GM12878 (cell line): ENCODE measurements around the gene NUP210L. TPM values are rescaled to one million over a fixed set of nuclear protein-coding genes. Genes with fewer than 3 reads are reported as not detected.

Experiments
- ATAC-seq: fragments of 200-7000 bp; cut with Tn5 transposase; 3 replicates; pipeline ENCODE4 v1.9.1; 2020; ENCODE audit warnings: mild to moderate bottlenecking, moderate library complexity
- BruUV-seq: library from RNA; stranded (reverse); fragments of 400-500 nt; replicated peaks from 2 replicates; lab custom pipeline; 2021; lab: Mats Ljungman, UMichigan
- CTCF ChIA-PET: fragments of 300-600 bp; sonication (Branson Sonifier 250); formaldehyde crosslinking; extraction: SDS; loops from one replicate; lab custom pipeline; 2021; ENCODE audit warnings: inconsistent platforms; lab: Yijun Ruan, JAX
- POLR2A ChIA-PET: fragments of 350-600 bp; formaldehyde crosslinking; extraction: SDS; loops from one replicate; lab custom pipeline; 2021; ENCODE audit warnings: inconsistent platforms; lab: Charles Lee
- RAD21 ChIA-PET: fragments of 300-600 bp; sonication (Branson Sonifier 250); formaldehyde crosslinking; loops from one replicate; lab custom pipeline; 2023; ENCODE audit warnings: antibody characterized with exemption; ENCODE audit not compliant: unreplicated experiment; lab: Charles Lee
- SMC1A ChIA-PET: fragments of 300-600 bp; sonication (Branson Sonifier 250); formaldehyde crosslinking; loops from one replicate; lab custom pipeline; 2023; ENCODE audit not compliant: unreplicated experiment, uncharacterized antibody; lab: Charles Lee
- DNase-seq: peaks from one replicate; pipeline ENCODE4 v3.0.0-alpha.2; 2011; ENCODE audit warnings: low read depth, low spot score
- FAIRE-seq: peaks from 3 replicates; lab custom pipeline; 2011; peaks lifted over from hg19 to GRCh38; lab: Jason Lieb, UNC
- H2AFZ ChIP-seq: 2 replicates; pipeline ENCODE4 v1.6.0; 2011; ENCODE audit warnings: low read depth, low read length, control low read depth; ENCODE audit not compliant: control insufficient read depth
- H3K27ac ChIP-seq: 2 replicates; pipeline ENCODE4 v1.5.1; 2011; ENCODE audit warnings: control low read depth; ENCODE audit not compliant: control insufficient read depth, insufficient read depth
- H3K27me3 ChIP-seq, 2 experiments: replicated peaks in 1 of 2; 2 replicates each; pipeline versions ENCODE4 v1.6.0 to v1.6.1; 2011; ENCODE audit warnings: low read length in 1 of 2; ENCODE audit not compliant: control insufficient read depth in 2 of 2, insufficient read depth in 2 of 2
- H3K36me3 ChIP-seq, 2 experiments: 2 replicates each; pipeline ENCODE4 v1.5.1; 2011; ENCODE audit warnings: low read length in 1 of 2; ENCODE audit not compliant: control insufficient read depth in 2 of 2, insufficient read depth in 2 of 2
- H3K4me1 ChIP-seq: 2 replicates; pipeline ENCODE4 v1.6.1; 2011; ENCODE audit warnings: mild to moderate bottlenecking, low read length, moderate library complexity, mixed read lengths; ENCODE audit not compliant: control insufficient read depth, insufficient read depth
- H3K4me2 ChIP-seq: 2 replicates; pipeline ENCODE4 v1.6.0; 2011; ENCODE audit warnings: control low read depth; ENCODE audit not compliant: control insufficient read depth, insufficient read depth
- H3K4me3 ChIP-seq: fragments of 200-600 bp; sonication (generic); 2 replicates; pipeline ENCODE4 v1.5.1; 2016
- H3K79me2 ChIP-seq: 2 replicates; pipeline ENCODE4 v1.6.0; 2011; ENCODE audit warnings: low read length; ENCODE audit not compliant: control insufficient read depth, insufficient read depth
- H3K9ac ChIP-seq: 2 replicates; pipeline ENCODE4 v1.8.0; 2011; ENCODE audit warnings: low read length, control low read depth, mixed read lengths; ENCODE audit not compliant: control insufficient read depth, insufficient read depth
- H3K9me3 ChIP-seq: replicated peaks from 3 replicates; pipeline ENCODE4 v1.5.1; 2011; ENCODE audit warnings: mild to moderate bottlenecking, low read length; ENCODE audit not compliant: control insufficient read depth, insufficient read depth
- H4K20me1 ChIP-seq: 2 replicates; pipeline ENCODE4 v1.6.0; 2011; ENCODE audit not compliant: control insufficient read depth, insufficient read depth
- CBFB ChIP-seq: IDR thresholded peaks from 2 replicates; pipeline ENCODE4 v1.6.1; 2016; ENCODE audit warnings: antibody characterized with exemption, low read depth
- CTCF ChIP-seq, 3 experiments: IDR thresholded peaks in 2 of 3; conservative IDR thresholded peaks in 1 of 3; 2 replicates each; pipeline ENCODE4 v1.5.1; 2011; ENCODE audit warnings: low read depth in 3 of 3, low read length in 3 of 3, mild to moderate bottlenecking in 3 of 3, control low read depth in 2 of 3, moderate library complexity in 2 of 3, inconsistent platforms in 1 of 3, mixed read lengths in 1 of 3; ENCODE audit not compliant: control insufficient read depth in 2 of 3, insufficient read depth in 1 of 3; ENCODE audit errors: extremely low read depth in 1 of 3
- FOXM1 ChIP-seq: IDR thresholded peaks from 2 replicates; pipeline ENCODE4 v1.6.1; 2012; ENCODE audit warnings: low read depth, mild to moderate bottlenecking, inconsistent platforms, low read length, moderate library complexity
- MAX ChIP-seq: IDR thresholded peaks from 2 replicates; pipeline ENCODE4 v1.6.1; 2012; ENCODE audit warnings: low read depth, low read length, improper control_type of control experiment
- NFIC ChIP-seq: IDR thresholded peaks from 2 replicates; pipeline ENCODE4 v1.6.1; 2012; ENCODE audit warnings: low read depth, mild to moderate bottlenecking, inconsistent platforms, low read length, moderate library complexity
- PAX5 ChIP-seq: IDR thresholded peaks from 2 replicates; pipeline ENCODE4 v1.6.1; 2011; ENCODE audit warnings: low read depth, low read length, borderline replicate concordance
- PKNOX1 ChIP-seq: fragments of 450-650 bp; IDR thresholded peaks from 2 replicates; pipeline ENCODE4 v1.6.1; 2016; ENCODE audit warnings: mild to moderate bottlenecking
- RAD21 ChIP-seq: IDR thresholded peaks from 2 replicates; pipeline ENCODE4 v1.6.1; 2011; ENCODE audit warnings: mild to moderate bottlenecking, low read depth, low read length, moderate library complexity; ENCODE audit not compliant: insufficient read depth
- SMC3 ChIP-seq: IDR thresholded peaks from 2 replicates; pipeline ENCODE4 v1.6.1; 2011; ENCODE audit warnings: low read length, improper control_type of control experiment, borderline replicate concordance
- YY1 ChIP-seq: IDR thresholded peaks from 2 replicates; pipeline ENCODE4 v1.6.1; 2011; ENCODE audit warnings: low read depth, mild to moderate bottlenecking, low read length
- ZNF622 ChIP-seq: fragments of 450-650 bp; IDR thresholded peaks from 2 replicates; pipeline ENCODE4 v1.6.1; 2017; ENCODE audit warnings: mild to moderate bottlenecking, inconsistent platforms
- WGBS: methylation state at CpG from one replicate; pipeline ENCODE4 v1.1.6; 2016; ENCODE audit warnings: low lambda C conversion rate; ENCODE audit not compliant: insufficient replicate concordance, insufficient coverage; ENCODE audit errors: missing lambda C conversion rate; 5-methylcytosine and 5-hydroxymethylcytosine counted together
- in situ Hi-C: fragments of 300-500 bp; cut with MboI; formaldehyde crosslinking; loops from 9 replicates; pipeline ENCODE4 v1.14.3; 2018; ENCODE audit warnings: mixed read lengths
- intact Hi-C: fragments of 100-400 bp; cut with micrococcal nuclease; formaldehyde crosslinking; loops from one replicate; pipeline ENCODE4 v1.14.2; 2022; ENCODE audit not compliant: unreplicated experiment
- polyA plus RNA-seq, 11 experiments: library from polyadenylated mRNA; depleted of rRNA in 4 of 11; unstranded in 6 of 11; stranded (reverse) in 5 of 11; fragments of >200 nt; fragmentation: Nextera tagmentation in 4 of 11; fragmentation: Illumina TruSeq in 1 of 11; extraction: Ambion mirVana in 4 of 11; extraction: Trizol in 1 of 11; gene quantifications; 1 replicate in 1 of 11; 2 replicates in 10 of 11; pipeline versions ENCODE4 v1.2.1 to v1.2.3, GENCODE V29; 2011 to 2016; ENCODE audit warnings: inconsistent platforms in 2 of 11, missing spikeins in 2 of 11, low read depth in 1 of 11
- total RNA-seq, 4 experiments: library from RNA; depleted of rRNA in 3 of 4; stranded (reverse); fragments of >200 nt in 3 of 4; fragmentation: Illumina TruSeq in 1 of 4; extraction: Trizol in 1 of 4; gene quantifications; 2 replicates each; pipeline versions ENCODE4 v1.2.1 to v1.2.3, GENCODE V29; 2013 to 2021

The NUP210L gene
- total and polyA plus RNA-seq, 10 of the 15 experiments (the other 5 are each of a cell fraction or from before 2014, with no cell fraction given): 0.04 to 0.08 (median 0.07) TPM; not detected in 7

GRCh38 chr1:154186177-154186576, 31.3 kb upstream of the NUP210L start:
- in situ Hi-C loops: loop anchor here (10.0 kb wide), 1 partner anchor 149 kb away; no protein-coding TSS in a partner anchor
- ATAC-seq (peak; percentile 12; the same call in 2 of the 3 replicates), DNase-seq (no peak), FAIRE-seq (peak; percentile 44)
- Histone ChIP-seq H4K20me1 (0 out of 2 replicates have a peak, but pooled peaks cover 2% of the 10 kb centered on the region), H3K4me1 (no peaks in the 10 kb centered on the region), H3K27ac (no peak overlapping the region), H3K36me3 (no peaks in the 10 kb centered on the region; a peak in 1 of 4 replicates), H3K4me2 (no peak overlapping the region), H3K4me3 (no peak overlapping the region), H2AFZ (no peak overlapping the region), H3K9me3 (no peaks in the 10 kb centered on the region), H3K9ac (no peak overlapping the region), H3K79me2 (peaks cover 19% of the 10 kb centered on the region), H3K27me3 (no peaks in the 10 kb centered on the region)
- SMC1A ChIA-PET: interaction anchor here (0.9 to 1.4 kb wide), 3 partner anchors 85 to 149 kb away, joined by 3 to 6 read pairs (median 3); no protein-coding TSS in a partner anchor
- RAD21 ChIA-PET: no interaction called here
- TF ChIP-seq YY1: 0 out of 2 replicates have a peak, but pooled peaks have one; percentile 25
- no peak for TF ChIP-seq PAX5
- TF ChIP-seq PKNOX1: peak; percentile 30; the same call in 1 of the 2 replicates
- peak; percentile 63 to 78 (median 73) for TF ChIP-seq CTCF (IDR thresholded peaks at IDR 0.05 in 2 of 3, conservative IDR thresholded peaks at IDR 0.05 in 1 of 3; ENCODE audit: control insufficient read depth in 2 of 3, extremely low read depth in 1 of 3, insufficient read depth in 1 of 3, low read depth in 3 of 3, low read length in 3 of 3)
- no peak for TF ChIP-seq MAX
- peak; percentile 67 for TF ChIP-seq SMC3
- TF ChIP-seq NFIC: no peak
- TF ChIP-seq CBFB: no peak
- no peak for TF ChIP-seq ZNF622
- peak; percentile 72 for TF ChIP-seq RAD21
- TF ChIP-seq FOXM1: no peak
- no TSS peak for BruUV-seq
- POLR2A ChIA-PET: no interaction called here
- intact Hi-C loops: loop anchor here (1.0 kb wide), 2 partner anchors 86 to 149 kb away; partner anchors contain the start of gene HAX1
- CTCF ChIA-PET: interaction anchor here (0.6 to 1.4 kb wide), 4 partner anchors 12 to 293 kb away, joined by 3 to 7 read pairs (median 4); partner anchors contain the start of gene HAX1
- 36% methylated on average over 1 of the region's 1 CpG for WGBS
